ENCODE results near the gene TFCP2L1.

Gene TFCP2L1

DNA sequence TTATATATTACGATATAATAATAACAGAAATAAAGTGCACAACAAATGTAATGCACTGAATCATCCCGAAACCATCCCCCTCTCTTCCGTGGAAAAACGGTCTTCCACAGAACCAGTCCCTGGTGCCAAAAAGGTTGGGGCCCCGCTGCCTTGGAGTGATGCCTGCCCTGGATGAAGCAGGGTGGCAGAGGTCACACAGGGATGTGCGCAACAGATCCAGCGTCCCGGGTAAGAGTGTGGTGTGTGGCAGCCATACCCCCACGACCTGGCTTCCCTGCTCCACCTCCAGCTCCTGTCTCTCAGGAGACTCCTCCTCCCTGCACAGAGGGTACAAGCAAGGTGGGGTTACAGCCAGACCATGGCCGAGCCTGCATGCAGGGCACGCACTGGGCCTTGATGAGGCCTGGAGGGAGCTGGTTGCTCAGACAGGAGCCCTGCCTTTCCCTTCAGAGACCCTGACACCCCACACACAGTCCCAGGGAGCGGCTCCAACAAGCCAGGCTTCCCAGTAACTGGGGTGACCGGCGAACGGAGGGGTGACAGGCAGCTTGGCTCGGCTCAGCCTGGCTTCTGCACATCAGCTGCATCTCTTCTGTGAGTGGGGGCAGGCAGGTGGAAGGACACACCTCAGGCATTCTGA, 41.1 kb downstream of the TFCP2L1 start:
- DNase-seq (ENCODE audit: low spot score) = no peak
- Histone ChIP-seq H3K27me3 (ENCODE audit: control insufficient read depth in 3 of 3, insufficient read depth in 3 of 3, low read depth in 1 of 3, low read length in 3 of 3) (peaks cover 0 to 47% (median 0%) of the 10 kb centered on the region in 3 experiments), H3K79me1 (ENCODE audit: low read depth, low read length) (no peaks in the 10 kb centered on the region), H4K91ac (ENCODE audit: low read depth, low read length, poor library complexity) (no peak overlapping the region), H3K4ac (ENCODE audit: low read length) (no peak overlapping the region), H2BK5ac (ENCODE audit: low read length) (peak overlapping the region; percentile 30), H2BK120ac (ENCODE audit: low read depth, low read length) (no peak overlapping the region), H3K4me3 (ENCODE audit: low read length in 2 of 2) (no peak overlapping the region), H2AK5ac (ENCODE audit: low read depth, low read length) (peak overlapping the region; percentile 34), H3K27ac (replicated peaks; ENCODE audit: low read length) (no peak overlapping the region), H3K9me3 (replicated peaks in 1 of 2; ENCODE audit: control insufficient read depth in 2 of 2, insufficient read depth in 1 of 2, low read depth in 1 of 2, low read length in 2 of 2) (no peaks in the 10 kb centered on the region), H3K4me2 (ENCODE audit: insufficient read depth, low read length, poor library complexity, severe bottlenecking) (no peak overlapping the region), H3K9ac (ENCODE audit: low read depth, low read length, poor library complexity) (peak overlapping the region; percentile 82), H2BK15ac (ENCODE audit: low read length) (no peak overlapping the region), H2BK12ac (ENCODE audit: low read length) (no peak overlapping the region), H3K18ac (ENCODE audit: low read length) (peak overlapping the region; percentile 35), H3K4me1 (ENCODE audit: control insufficient read depth in 2 of 2, insufficient read depth in 1 of 2, low read depth in 1 of 2, low read length in 2 of 2) (no peaks in the 10 kb centered on the region), H3K14ac (ENCODE audit: low read length) (peak overlapping the region; percentile 50), H3K36me3 (replicated peaks in 1 of 2; ENCODE audit: control insufficient read depth in 2 of 2, insufficient read depth in 2 of 2, low read length in 2 of 2) (no peaks in the 10 kb centered on the region), H4K8ac (ENCODE audit: low read depth, low read length) (no peak overlapping the region), H2AFZ (ENCODE audit: low read length) (no peak overlapping the region), H3K23ac (ENCODE audit: low read depth, low read length, poor library complexity) (peak overlapping the region; percentile 46)
- no CpG with 5 or more reads among the region's 16 CpGs for WGBS, 2 donors (ENCODE audit: extremely low coverage in 2 of 2, insufficient read length in 2 of 2, insufficient replicate concordance in 1 of 2)

DNA sequence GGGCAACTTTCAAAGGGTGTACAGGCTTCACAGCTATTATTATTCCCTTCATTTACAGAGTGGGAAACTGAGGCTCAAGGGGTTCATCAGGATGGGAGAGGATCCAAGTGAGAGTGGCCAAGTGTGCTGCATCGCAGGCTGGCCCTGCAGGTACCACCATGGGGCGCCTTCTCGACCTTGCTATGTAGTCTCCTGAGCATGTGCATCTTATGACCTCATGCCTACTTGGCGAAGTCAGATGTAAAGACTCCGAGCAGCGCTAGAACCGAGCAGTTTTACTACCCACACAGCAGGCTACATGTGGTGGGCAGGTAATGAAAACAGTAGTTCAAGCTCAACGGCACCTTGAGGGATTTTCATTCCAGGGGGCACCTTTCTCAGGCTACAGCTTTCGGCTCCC, 42.0 kb downstream of the TFCP2L1 start:
- H4K8ac ChIP-seq (ENCODE audit: low read depth, low read length) = no peak overlapping the region
- H4K91ac ChIP-seq (ENCODE audit: low read depth, low read length, poor library complexity) = no peak overlapping the region
- H3K79me1 ChIP-seq (ENCODE audit: low read depth, low read length) = no peaks in the 10 kb centered on the region
- no peak overlapping the region for H2AFZ ChIP-seq (ENCODE audit: low read length)
- no peak overlapping the region for H3K18ac ChIP-seq (ENCODE audit: low read length)
- H3K4me2 ChIP-seq (ENCODE audit: insufficient read depth, low read length, poor library complexity, severe bottlenecking) = no peak overlapping the region
- H3K9ac ChIP-seq (ENCODE audit: low read depth, low read length, poor library complexity) = no peak overlapping the region
- no peak overlapping the region for H3K14ac ChIP-seq (ENCODE audit: low read length)
- H3K36me3 ChIP-seq (replicated peaks in 1 of 2; ENCODE audit: control insufficient read depth in 2 of 2, insufficient read depth in 2 of 2, low read length in 2 of 2) = no peaks in the 10 kb centered on the region
- no peak overlapping the region for H3K4me3 ChIP-seq (ENCODE audit: low read length in 2 of 2)
- no peaks in the 10 kb centered on the region for H3K9me3 ChIP-seq (replicated peaks in 1 of 2; ENCODE audit: control insufficient read depth in 2 of 2, insufficient read depth in 1 of 2, low read depth in 1 of 2, low read length in 2 of 2)
- no peak for DNase-seq (ENCODE audit: low spot score)
- peaks cover 0 to 53% (median 0%) of the 10 kb centered on the region in 3 experiments for H3K27me3 ChIP-seq (ENCODE audit: control insufficient read depth in 3 of 3, insufficient read depth in 3 of 3, low read depth in 1 of 3, low read length in 3 of 3)
- peak overlapping the region; percentile 73 for H2AK5ac ChIP-seq (ENCODE audit: low read depth, low read length)
- no peak overlapping the region for H2BK5ac ChIP-seq (ENCODE audit: low read length)
- no peak overlapping the region for H2BK12ac ChIP-seq (ENCODE audit: low read length)
- no peaks in the 10 kb centered on the region for H3K4me1 ChIP-seq (ENCODE audit: control insufficient read depth in 2 of 2, insufficient read depth in 1 of 2, low read depth in 1 of 2, low read length in 2 of 2)
- no peak overlapping the region for H3K23ac ChIP-seq (ENCODE audit: low read depth, low read length, poor library complexity)
- no peak overlapping the region for H2BK120ac ChIP-seq (ENCODE audit: low read depth, low read length)
- H2BK15ac ChIP-seq (ENCODE audit: low read length) = no peak overlapping the region
- H3K27ac ChIP-seq (replicated peaks; ENCODE audit: low read length) = no peak overlapping the region
- WGBS, 2 donors (ENCODE audit: extremely low coverage in 2 of 2, insufficient read length in 2 of 2, insufficient replicate concordance in 1 of 2) = no CpG with 5 or more reads among the region's 9 CpGs
- no peak overlapping the region for H3K4ac ChIP-seq (ENCODE audit: low read length)

DNA sequence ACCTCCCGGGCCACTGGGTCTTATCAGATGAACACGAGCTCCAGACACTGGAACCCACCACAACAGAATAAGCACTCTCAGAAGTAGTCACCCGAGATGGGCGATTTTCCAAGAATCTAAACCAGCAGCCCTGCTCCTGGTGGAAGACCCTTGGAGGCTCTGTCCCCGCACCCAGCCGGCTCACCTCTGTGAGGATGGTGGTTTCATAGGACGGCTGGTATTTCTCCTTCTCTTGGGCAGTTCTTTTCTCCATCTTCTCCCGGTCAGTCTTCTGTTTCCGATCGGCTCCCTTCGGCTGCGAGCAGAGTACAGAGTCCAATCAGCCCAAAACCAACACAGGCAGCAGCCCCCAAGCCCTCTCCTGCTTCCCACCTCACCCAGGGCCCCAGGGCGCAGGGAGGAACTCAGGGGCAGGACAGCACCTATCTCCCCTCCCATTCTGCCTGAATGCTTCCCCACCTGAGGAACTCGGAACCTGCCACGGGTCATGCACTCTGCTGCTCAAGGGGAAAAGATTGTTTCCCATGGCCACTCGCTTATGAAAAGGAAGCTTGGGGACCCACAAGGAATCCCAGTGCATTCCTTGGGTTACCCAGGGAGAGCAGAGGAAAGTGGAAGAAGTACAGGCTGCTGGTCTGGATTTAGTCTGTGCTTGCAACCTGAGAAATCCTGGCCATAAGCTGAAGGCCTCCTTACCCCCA, 42.7 kb downstream of the TFCP2L1 start:
- H2AK5ac ChIP-seq (ENCODE audit: low read depth, low read length) = peak overlapping the region; percentile 32
- peak overlapping the region; percentile 42 for H2BK12ac ChIP-seq (ENCODE audit: low read length)
- no peak overlapping the region for H3K18ac ChIP-seq (ENCODE audit: low read length)
- no peaks in the 10 kb centered on the region for H3K4me1 ChIP-seq (ENCODE audit: control insufficient read depth in 2 of 2, insufficient read depth in 1 of 2, low read depth in 1 of 2, low read length in 2 of 2)
- no peak overlapping the region for H3K4me2 ChIP-seq (ENCODE audit: insufficient read depth, low read length, poor library complexity, severe bottlenecking)
- no peak overlapping the region for H4K91ac ChIP-seq (ENCODE audit: low read depth, low read length, poor library complexity)
- no CpG with 5 or more reads among the region's 16 CpGs for WGBS, 2 donors (ENCODE audit: extremely low coverage in 2 of 2, insufficient read length in 2 of 2, insufficient replicate concordance in 1 of 2)
- no peaks in the 10 kb centered on the region for H3K9me3 ChIP-seq (replicated peaks in 1 of 2; ENCODE audit: control insufficient read depth in 2 of 2, insufficient read depth in 1 of 2, low read depth in 1 of 2, low read length in 2 of 2)
- no peak overlapping the region for H3K4ac ChIP-seq (ENCODE audit: low read length)
- H3K27me3 ChIP-seq (ENCODE audit: control insufficient read depth in 3 of 3, insufficient read depth in 3 of 3, low read depth in 1 of 3, low read length in 3 of 3) = peaks cover 0 to 58% (median 0%) of the 10 kb centered on the region in 3 experiments
- H2BK15ac ChIP-seq (ENCODE audit: low read length) = no peak overlapping the region
- no peak overlapping the region for H3K23ac ChIP-seq (ENCODE audit: low read depth, low read length, poor library complexity)
- no peaks in the 10 kb centered on the region for H3K79me1 ChIP-seq (ENCODE audit: low read depth, low read length)
- no peak overlapping the region for H2BK120ac ChIP-seq (ENCODE audit: low read depth, low read length)
- H3K14ac ChIP-seq (ENCODE audit: low read length) = no peak overlapping the region
- H3K36me3 ChIP-seq (replicated peaks in 1 of 2; ENCODE audit: control insufficient read depth in 2 of 2, insufficient read depth in 2 of 2, low read length in 2 of 2) = no peaks in the 10 kb centered on the region
- no peak overlapping the region for H2BK5ac ChIP-seq (ENCODE audit: low read length)
- H3K27ac ChIP-seq (replicated peaks; ENCODE audit: low read length) = no peak overlapping the region
- no peak for DNase-seq (ENCODE audit: low spot score)
- no peak overlapping the region for H3K9ac ChIP-seq (ENCODE audit: low read depth, low read length, poor library complexity)
- no peak overlapping the region for H3K4me3 ChIP-seq (ENCODE audit: low read length in 2 of 2)
- no peak overlapping the region for H2AFZ ChIP-seq (ENCODE audit: low read length)
- no peak overlapping the region for H4K8ac ChIP-seq (ENCODE audit: low read depth, low read length)

DNA sequence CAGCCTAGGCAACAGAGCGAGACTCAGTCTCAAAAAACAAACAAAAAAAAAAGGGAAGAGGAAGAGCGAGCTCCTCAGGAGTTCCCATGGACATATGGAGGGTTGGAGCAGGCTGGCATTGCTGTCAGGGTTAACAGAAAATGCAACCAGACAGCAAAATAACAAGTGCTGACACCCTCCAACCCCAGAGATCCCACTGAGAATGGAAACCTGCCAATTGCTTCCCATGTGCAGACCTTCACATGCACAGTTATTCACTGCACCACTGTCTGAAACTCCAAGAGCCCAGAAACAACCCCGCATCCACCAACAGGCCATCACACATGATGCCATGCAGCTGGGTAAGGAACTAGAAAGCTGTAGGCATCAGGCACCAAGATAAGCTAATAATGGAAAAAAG, 43.5 kb downstream of the TFCP2L1 start:
- Histone ChIP-seq H2AK5ac (ENCODE audit: low read depth, low read length) (no peak overlapping the region), H4K91ac (ENCODE audit: low read depth, low read length, poor library complexity) (no peak overlapping the region), H3K79me1 (ENCODE audit: low read depth, low read length) (no peaks in the 10 kb centered on the region), H2BK12ac (ENCODE audit: low read length) (no peak overlapping the region), H3K4me2 (ENCODE audit: insufficient read depth, low read length, poor library complexity, severe bottlenecking) (no peak overlapping the region), H2BK5ac (ENCODE audit: low read length) (no peak overlapping the region), H3K18ac (ENCODE audit: low read length) (no peak overlapping the region), H3K9ac (ENCODE audit: low read depth, low read length, poor library complexity) (no peak overlapping the region), H2BK120ac (ENCODE audit: low read depth, low read length) (no peak overlapping the region), H3K14ac (ENCODE audit: low read length) (no peak overlapping the region), H3K27me3 (ENCODE audit: control insufficient read depth in 3 of 3, insufficient read depth in 3 of 3, low read depth in 1 of 3, low read length in 3 of 3) (peaks cover 0 to 56% (median 0%) of the 10 kb centered on the region in 3 experiments), H4K8ac (ENCODE audit: low read depth, low read length) (no peak overlapping the region), H3K27ac (replicated peaks; ENCODE audit: low read length) (no peak overlapping the region), H3K4ac (ENCODE audit: low read length) (no peak overlapping the region), H3K9me3 (replicated peaks in 1 of 2; ENCODE audit: control insufficient read depth in 2 of 2, insufficient read depth in 1 of 2, low read depth in 1 of 2, low read length in 2 of 2) (no peaks in the 10 kb centered on the region), H3K36me3 (replicated peaks in 1 of 2; ENCODE audit: control insufficient read depth in 2 of 2, insufficient read depth in 2 of 2, low read length in 2 of 2) (no peaks in the 10 kb centered on the region), H3K4me1 (ENCODE audit: control insufficient read depth in 2 of 2, insufficient read depth in 1 of 2, low read depth in 1 of 2, low read length in 2 of 2) (no peaks in the 10 kb centered on the region), H3K23ac (ENCODE audit: low read depth, low read length, poor library complexity) (no peak overlapping the region), H2BK15ac (ENCODE audit: low read length) (no peak overlapping the region), H2AFZ (ENCODE audit: low read length) (no peak overlapping the region), H3K4me3 (ENCODE audit: low read length in 2 of 2) (no peak overlapping the region)
- no CpG with 5 or more reads among the region's 3 CpGs for WGBS, 2 donors (ENCODE audit: extremely low coverage in 2 of 2, insufficient read length in 2 of 2, insufficient replicate concordance in 1 of 2)
- DNase-seq (ENCODE audit: low spot score) = no peak

All from neuronal stem cell (in vitro differentiated cells).